ENCODE measurements around the gene IFIT1.
"Not testable (repeated sequence)": the region's sequence is repeated elsewhere in the genome, so short reads cannot be mapped to it uniquely, and the experiment has no call there.

The IFIT1 gene

DNA sequence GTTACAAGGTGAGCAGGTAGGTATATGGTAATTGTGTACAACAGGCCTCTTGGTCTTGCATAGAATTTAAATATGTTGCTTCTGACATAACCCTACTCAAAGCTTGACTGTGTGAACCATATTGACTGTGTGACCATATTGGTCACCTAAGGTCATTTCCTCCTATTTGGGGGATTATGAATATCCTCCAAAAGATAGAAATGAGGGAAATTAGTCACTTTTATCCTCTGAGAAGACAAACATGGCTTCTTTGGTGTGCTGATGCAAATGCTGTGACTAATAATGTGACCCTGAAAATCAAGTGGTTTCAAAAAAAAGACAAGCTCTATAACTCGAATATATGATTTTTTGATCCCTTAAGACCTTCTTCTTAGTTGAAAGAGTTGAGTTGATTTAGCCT, 49.9 kb downstream of the IFIT1 start:
- DNase-seq: no peak

- not testable (repeated sequence) for DNase-seq
These were observed 52.4 kb downstream of the IFIT1 start for GRCh38 chr10:89444819-89445218.

DNA sequence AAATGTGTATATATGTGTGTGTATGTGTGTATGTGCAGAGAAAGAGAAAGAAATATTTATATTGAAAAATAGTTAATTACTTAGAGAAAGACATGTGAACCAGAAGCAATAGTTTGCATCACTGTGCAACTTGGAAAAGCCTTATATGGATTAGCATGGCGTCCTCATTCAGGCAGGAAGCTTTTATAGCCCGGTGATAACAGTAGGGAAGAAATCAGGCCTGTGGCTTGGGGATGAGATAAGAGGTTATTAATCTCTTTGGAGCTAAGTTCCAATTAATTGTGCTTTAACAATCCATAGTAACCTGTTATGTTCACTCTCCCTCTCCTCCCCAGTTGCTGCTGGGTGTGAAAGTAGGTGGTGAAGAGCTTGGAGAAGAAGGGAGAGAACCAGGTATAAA, 58.5 kb downstream of the IFIT1 start:
- DNase-seq: no peak

DNA sequence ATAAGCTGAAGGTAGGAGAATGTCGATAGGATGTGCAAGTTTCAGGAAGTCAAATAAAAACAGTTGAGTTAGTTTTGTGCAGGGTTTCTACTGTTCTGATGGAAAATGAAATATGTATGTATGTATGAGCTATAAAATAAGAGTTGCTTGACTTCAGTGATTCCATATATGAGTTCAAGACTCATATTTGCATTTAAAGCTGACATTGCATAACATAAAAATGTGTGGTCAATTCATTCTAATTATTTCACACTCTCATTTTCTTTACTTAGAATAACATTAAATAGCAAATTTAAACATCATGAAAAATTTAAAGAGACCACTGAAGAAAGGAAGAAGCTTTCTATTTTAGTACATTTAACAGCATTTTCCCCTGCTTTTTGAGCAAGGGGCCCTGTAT, 59.8 kb downstream of the IFIT1 start:
- no peak for DNase-seq

GRCh38 chr10:89454561-89455347, 62.3 kb downstream of the IFIT1 start:
- no peak for DNase-seq

Measured in NCI-H774 (cell line).